Choroid plexus epithelial cell (primary cell): ENCODE results near the gene NTNG1.

Experiments used
- DNase-seq: peaks from one replicate; pipeline ENCODE4 v3.0.0-alpha.2; 2010; ENCODE audit warnings: low read depth
- H3K4me3 ChIP-seq: 2 replicates; pipeline ENCODE4 v1.5.1; 2011; ENCODE audit warnings: low read depth, mild to moderate bottlenecking, control low read depth, low read length, moderate library complexity
- CTCF ChIP-seq: conservative IDR thresholded peaks from 2 replicates; pipeline ENCODE4 v1.5.1; 2011; ENCODE audit warnings: low read depth, mild to moderate bottlenecking, control low read depth, inconsistent platforms, low read length, moderate library complexity

Gene NTNG1

GRCh38 chr1:107394301-107394700, 253.5 kb downstream of the NTNG1 start:
- TF ChIP-seq CTCF: no peak
- no peak for DNase-seq
- H3K4me3 ChIP-seq: no peak overlapping the region

- no peak for DNase-seq
- no peak for TF ChIP-seq CTCF
- H3K4me3 ChIP-seq: no peak overlapping the region
Measured at GRCh38 chr1:107401704-107402103, 260.9 kb downstream of the NTNG1 start.

GRCh38 chr1:107404756-107405155, 263.9 kb downstream of the NTNG1 start:
- H3K4me3 ChIP-seq: no peak overlapping the region
- DNase-seq: peak; percentile 14
- TF ChIP-seq CTCF: no peak

- H3K4me3 ChIP-seq: no peak overlapping the region
- DNase-seq: peak; percentile 6
- TF ChIP-seq CTCF: no peak
Measured at GRCh38 chr1:107405236-107405635, 264.4 kb downstream of the NTNG1 start.

GRCh38 chr1:107407011-107407410, 266.2 kb downstream of the NTNG1 start:
- H3K4me3 ChIP-seq: no peak overlapping the region
- TF ChIP-seq CTCF: no peak
- DNase-seq: no peak

GRCh38 chr1:107413546-107413945, 272.7 kb downstream of the NTNG1 start:
- TF ChIP-seq CTCF: no peak
- DNase-seq: no peak

GRCh38 chr1:107413951-107414350, 273.1 kb downstream of the NTNG1 start:
- TF ChIP-seq CTCF: no peak
- no peak overlapping the region for H3K4me3 ChIP-seq
- DNase-seq: no peak

More at GRCh38 chr1:107413546-107413945, 272.7 kb downstream of the NTNG1 start:
- no peak overlapping the region for H3K4me3 ChIP-seq
